ENCODE measurements around the gene TPRA1. TPM values are rescaled to one million over a fixed set of nuclear protein-coding genes. Genes with fewer than 3 reads are reported as not detected.

TPRA1 gene
- total RNA-seq, 1 donor from 2014 or later, result 54.0 TPM

GRCh38 chr3:127541320-127541719 lies 49.2 kb downstream of the TPRA1 start:
- no peak overlapping the region for H3K4me3 ChIP-seq
- H3K36me3 ChIP-seq, result no peaks in the 10 kb centered on the region
- H3K27me3 ChIP-seq, result no peaks in the 10 kb centered on the region
- H3K27ac ChIP-seq, result no peak overlapping the region
- no peaks in the 10 kb centered on the region for H3K9me3 ChIP-seq
- H3K4me1 ChIP-seq, result no peaks in the 10 kb centered on the region
- no peak for DNase-seq (ENCODE audit: extremely low spot score in 2 of 2)
- TF ChIP-seq POLR2A (IDR thresholded peaks at IDR 0.05), result no peak
- no peak for TF ChIP-seq POLR2AphosphoS5 (IDR thresholded peaks at IDR 0.05; ENCODE audit: insufficient read depth in 1 of 2, low read depth in 1 of 2)
- TF ChIP-seq, protein P1, sequence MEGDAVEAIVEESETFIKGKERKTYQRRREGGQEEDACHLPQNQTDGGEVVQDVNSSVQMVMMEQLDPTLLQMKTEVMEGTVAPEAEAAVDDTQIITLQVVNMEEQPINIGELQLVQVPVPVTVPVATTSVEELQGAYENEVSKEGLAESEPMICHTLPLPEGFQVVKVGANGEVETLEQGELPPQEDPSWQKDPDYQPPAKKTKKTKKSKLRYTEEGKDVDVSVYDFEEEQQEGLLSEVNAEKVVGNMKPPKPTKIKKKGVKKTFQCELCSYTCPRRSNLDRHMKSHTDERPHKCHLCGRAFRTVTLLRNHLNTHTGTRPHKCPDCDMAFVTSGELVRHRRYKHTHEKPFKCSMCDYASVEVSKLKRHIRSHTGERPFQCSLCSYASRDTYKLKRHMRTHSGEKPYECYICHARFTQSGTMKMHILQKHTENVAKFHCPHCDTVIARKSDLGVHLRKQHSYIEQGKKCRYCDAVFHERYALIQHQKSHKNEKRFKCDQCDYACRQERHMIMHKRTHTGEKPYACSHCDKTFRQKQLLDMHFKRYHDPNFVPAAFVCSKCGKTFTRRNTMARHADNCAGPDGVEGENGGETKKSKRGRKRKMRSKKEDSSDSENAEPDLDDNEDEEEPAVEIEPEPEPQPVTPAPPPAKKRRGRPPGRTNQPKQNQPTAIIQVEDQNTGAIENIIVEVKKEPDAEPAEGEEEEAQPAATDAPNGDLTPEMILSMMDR (IDR thresholded peaks at IDR 0.05), result no peak
- intact Hi-C loops (cut with DNase I), result loop anchor here (10.0 kb wide), 1 partner anchor 557 kb away; the partner anchor contains the start of gene PLXNA1

DNA sequence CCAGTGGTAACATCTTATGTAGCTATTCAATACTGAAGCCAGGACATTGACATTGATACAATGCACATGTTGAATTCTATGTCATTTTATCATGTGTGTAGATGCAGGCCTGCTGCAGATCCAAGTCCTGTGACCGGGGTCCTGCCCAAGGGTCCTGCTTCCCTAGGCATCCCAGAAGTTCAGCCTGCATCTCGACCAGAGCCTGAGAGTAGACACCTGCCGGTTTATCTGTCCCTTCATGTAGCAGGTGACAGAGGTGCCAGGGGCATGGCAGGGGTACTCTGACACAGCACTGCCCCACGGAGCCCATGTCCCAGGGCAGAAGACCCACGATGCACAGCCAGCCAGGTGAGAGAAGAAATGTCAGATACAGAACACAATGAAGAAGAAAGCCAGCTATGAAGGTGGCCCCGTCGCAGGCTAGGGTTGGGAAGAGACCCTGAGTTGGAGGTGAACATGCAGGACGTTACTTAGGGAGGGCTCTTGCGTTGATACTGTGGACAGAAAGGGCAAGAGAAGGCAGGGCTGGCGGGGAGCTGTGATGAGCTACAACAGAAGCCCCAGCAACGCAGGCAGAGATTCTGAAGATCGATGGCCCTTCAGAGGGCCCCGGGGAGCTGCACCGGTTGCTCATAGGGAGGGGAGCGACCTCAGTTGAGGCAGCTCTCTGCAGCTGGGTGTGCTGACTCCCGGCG lies 51.0 kb downstream of the TPRA1 start:
- Histone ChIP-seq H3K9me3 (no peaks in the 10 kb centered on the region), H3K4me1 (no peaks in the 10 kb centered on the region), H3K4me3 (no peak overlapping the region), H3K27ac (no peak overlapping the region), H3K36me3 (no peaks in the 10 kb centered on the region), H3K27me3 (no peaks in the 10 kb centered on the region)
- TF ChIP-seq POLR2A (IDR thresholded peaks at IDR 0.05), result no peak
- TF ChIP-seq POLR2AphosphoS5 (IDR thresholded peaks at IDR 0.05; ENCODE audit: insufficient read depth in 1 of 2, low read depth in 1 of 2), result no peak
- TF ChIP-seq, protein P1 (IDR thresholded peaks at IDR 0.05), result no peak
- intact Hi-C loops (cut with DNase I), result loop anchor here (10.0 kb wide), 1 partner anchor 555 kb away; the partner anchor contains the start of gene PLXNA1
- DNase-seq (ENCODE audit: extremely low spot score in 2 of 2), result no peak

GRCh38 chr3:127538569-127538968 lies 52.0 kb downstream of the TPRA1 start:
- no peaks in the 10 kb centered on the region for H3K4me1 ChIP-seq
- no peak overlapping the region for H3K4me3 ChIP-seq
- intact Hi-C loops (cut with DNase I), result no loop called here
- H3K27me3 ChIP-seq, result no peaks in the 10 kb centered on the region
- H3K27ac ChIP-seq, result no peak overlapping the region
- H3K36me3 ChIP-seq, result no peaks in the 10 kb centered on the region
- TF ChIP-seq POLR2A (IDR thresholded peaks at IDR 0.05) (no peak), POLR2AphosphoS5 (IDR thresholded peaks at IDR 0.05; ENCODE audit: insufficient read depth in 1 of 2, low read depth in 1 of 2) (no peak)
- TF ChIP-seq, protein P1 (IDR thresholded peaks at IDR 0.05), result no peak
- H3K9me3 ChIP-seq, result no peaks in the 10 kb centered on the region
- no peak for DNase-seq (ENCODE audit: extremely low spot score in 2 of 2)

GRCh38 chr3:127536830-127537812 lies 53.4 kb downstream of the TPRA1 start:
- DNase-seq (ENCODE audit: extremely low spot score in 2 of 2), result no peak
- H3K9me3 ChIP-seq, result no peaks in the 10 kb centered on the region
- H3K36me3 ChIP-seq, result no peaks in the 10 kb centered on the region
- H3K27ac ChIP-seq, result no peak overlapping the region
- H3K4me3 ChIP-seq, result no peak overlapping the region
- TF ChIP-seq POLR2A (IDR thresholded peaks at IDR 0.05), result no peak
- TF ChIP-seq POLR2AphosphoS5 (IDR thresholded peaks at IDR 0.05; ENCODE audit: insufficient read depth in 1 of 2, low read depth in 1 of 2), result no peak
- TF ChIP-seq, protein P1 (IDR thresholded peaks at IDR 0.05), result no peak
- H3K27me3 ChIP-seq, result no peaks in the 10 kb centered on the region
- intact Hi-C loops (cut with DNase I), result no loop called here
- no peaks in the 10 kb centered on the region for H3K4me1 ChIP-seq
